Stimulated activated CD4-positive, alpha-beta T cell treated with anti-CD3 and anti-CD28 coated beads, Interleukin-4, amount 100 ng/mL, for 4 hours (primary cell): Measurements from ENCODE around the gene CD34.
"Not testable (repeated sequence)": the region's sequence is repeated elsewhere in the genome, so short reads cannot be mapped to it uniquely, and the experiment has no call there.

Source experiments
- DNase-seq, 2 experiments: peaks; one replicate each; pipeline ENCODE4 v3.0.0-alpha.2; 2020

CD34 gene

GRCh38 chr1:207925969-207926368 is 15.0 kb upstream of the CD34 start:
- DNase-seq: not testable (repeated sequence)

- DNase-seq: no peak
Observed at GRCh38 chr1:207925210-207925609, 14.3 kb upstream of the CD34 start.

DNA sequence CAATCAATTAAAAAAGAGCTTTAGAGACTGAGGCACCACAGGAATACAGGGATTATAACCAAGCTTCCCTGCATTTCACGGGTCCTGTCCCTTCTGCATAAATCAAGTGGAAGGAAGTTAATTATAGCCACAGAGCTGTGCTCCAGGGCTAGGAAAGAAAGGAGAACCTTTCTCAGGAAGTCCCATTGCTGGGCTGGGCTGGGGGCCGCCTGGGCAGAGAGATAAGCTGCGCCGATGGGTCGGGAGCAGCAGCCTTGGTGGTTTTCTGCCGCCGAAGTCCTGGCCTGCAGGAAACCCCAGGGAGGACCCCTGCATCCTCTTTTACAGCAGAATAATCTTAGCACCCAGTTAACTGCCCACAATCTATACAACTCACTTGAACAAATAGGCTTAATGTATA is 12.6 kb upstream of the CD34 start:
- no peak for DNase-seq

DNA sequence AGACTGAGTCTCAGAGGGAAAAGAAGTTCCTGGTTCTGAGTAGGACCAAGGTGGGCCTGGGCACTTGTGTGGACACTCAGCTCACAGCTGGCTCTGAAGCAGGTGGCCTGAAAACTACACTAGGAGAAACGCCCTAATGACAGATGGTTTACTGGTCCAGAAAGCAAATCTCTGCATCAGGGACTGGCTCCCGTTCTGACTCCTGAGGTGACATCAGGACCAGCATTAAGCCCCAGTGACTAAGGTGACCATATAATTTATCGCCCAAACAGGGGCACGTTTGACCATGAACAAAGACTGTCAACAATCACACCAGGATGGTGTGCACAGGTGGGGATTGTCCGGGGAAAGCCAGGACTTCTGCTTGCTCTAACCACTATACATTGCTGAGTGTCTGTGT is 12.2 kb upstream of the CD34 start:
- DNase-seq: no peak

- DNase-seq: no peak
Observed at GRCh38 chr1:207922554-207922953, 11.6 kb upstream of the CD34 start.

GRCh38 chr1:207921321-207921720 is 10.4 kb upstream of the CD34 start:
- DNase-seq: no peak

DNA sequence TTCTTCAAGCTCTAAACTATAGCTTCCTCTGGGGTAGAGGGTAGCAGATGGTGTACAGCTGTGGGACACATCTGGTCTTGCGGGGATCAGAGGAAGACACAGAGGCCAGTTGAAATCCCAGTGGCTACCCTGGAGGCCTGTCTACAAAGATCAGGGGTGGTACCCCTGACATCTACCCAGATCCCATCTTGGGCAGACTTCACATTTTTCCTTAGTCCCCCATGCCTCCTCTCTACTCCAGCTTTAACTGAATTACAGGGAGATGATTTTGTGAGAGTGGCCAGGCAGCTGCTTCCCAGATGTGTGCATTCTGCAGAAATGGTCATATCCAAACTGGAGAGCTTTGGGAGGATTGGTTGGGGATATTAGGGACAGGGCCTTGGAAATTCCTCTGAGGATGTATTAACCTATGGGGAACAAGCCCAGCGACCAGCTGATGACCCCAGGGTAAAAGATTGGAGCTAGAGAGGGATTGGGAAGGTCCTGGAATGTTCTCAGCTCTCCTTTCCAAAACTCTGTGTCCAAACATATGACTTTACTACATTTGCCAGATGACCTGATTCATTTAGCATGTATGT is 9.6 kb upstream of the CD34 start:
- DNase-seq: no peak

DNA sequence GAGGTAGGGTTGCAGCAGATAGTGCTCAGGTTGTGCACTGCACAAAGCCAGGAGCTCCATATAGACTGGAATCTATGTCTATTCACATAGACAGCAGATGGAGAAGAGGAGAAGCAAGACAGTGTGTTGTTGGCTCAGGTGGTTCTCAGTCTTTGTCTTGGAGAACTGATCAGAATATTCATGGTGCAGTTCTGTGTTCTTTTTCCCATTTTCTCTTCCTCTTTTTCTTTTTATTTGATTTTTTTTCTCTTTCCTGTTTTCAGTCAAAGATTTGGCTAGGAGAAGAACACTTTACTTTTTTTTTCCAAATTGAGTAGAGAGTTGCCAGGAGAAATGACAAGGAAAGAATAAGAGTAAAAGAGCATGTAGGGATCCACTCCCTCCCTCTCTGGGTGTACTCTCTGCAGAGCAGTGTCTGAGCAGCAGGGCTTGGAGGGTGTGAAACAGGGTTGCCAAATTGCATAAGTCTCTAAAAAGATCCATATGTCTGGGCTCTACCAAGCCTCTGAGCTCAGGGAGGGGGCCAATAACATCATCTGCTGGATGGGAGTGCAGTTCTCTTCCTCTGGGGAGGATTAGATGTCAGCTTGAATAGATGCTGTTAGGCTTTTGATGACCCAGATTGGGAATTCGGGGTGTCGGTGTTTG is 8.7 kb upstream of the CD34 start:
- no peak for DNase-seq

GRCh38 chr1:207918581-207918980 is 7.7 kb upstream of the CD34 start:
- no peak for DNase-seq

DNA sequence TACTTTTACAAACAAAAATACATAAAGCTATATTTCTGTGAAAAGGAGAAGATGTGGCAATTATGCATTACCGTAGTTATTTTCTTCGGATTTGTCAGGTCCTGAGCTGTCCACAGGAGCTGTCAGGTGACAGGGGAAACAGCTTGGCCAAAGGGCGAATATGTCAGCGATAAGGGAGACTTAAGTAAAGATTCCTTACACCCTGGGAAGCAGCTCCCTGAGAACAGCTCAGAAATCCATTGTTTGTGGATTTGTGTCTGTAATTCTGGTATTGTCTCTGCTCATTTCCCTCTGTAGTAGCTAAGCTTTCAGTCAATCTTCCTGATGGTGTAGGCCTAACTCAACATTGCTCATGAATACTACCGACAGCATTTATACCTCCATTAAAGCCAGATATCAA is 7.1 kb upstream of the CD34 start:
- no peak for DNase-seq

DNA sequence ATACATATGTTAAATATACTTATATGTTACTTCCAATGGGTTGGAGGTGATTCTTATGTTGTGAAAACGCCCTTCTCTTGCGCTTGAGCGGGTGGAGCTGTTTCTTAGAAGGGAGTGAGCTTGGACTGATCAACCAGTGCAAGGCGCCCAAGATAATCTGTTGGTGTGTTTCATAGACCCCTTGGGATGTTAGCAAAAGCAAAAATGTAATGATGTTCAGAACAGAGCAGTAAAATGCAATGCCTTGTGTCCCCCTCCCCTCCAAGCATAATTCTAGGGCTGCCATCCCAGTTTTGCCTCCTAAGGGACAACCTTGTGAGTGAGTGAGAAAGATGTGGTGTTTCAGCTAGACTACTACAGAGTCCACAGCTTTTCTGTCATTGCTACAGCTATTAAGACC is 6.2 kb upstream of the CD34 start:
- no peak for DNase-seq

- no peak for DNase-seq
Observed at GRCh38 chr1:207913951-207914350, 3.0 kb upstream of the CD34 start.

GRCh38 chr1:207911856-207912760 is 1.2 kb upstream of the CD34 start:
- DNase-seq: no peak

DNA sequence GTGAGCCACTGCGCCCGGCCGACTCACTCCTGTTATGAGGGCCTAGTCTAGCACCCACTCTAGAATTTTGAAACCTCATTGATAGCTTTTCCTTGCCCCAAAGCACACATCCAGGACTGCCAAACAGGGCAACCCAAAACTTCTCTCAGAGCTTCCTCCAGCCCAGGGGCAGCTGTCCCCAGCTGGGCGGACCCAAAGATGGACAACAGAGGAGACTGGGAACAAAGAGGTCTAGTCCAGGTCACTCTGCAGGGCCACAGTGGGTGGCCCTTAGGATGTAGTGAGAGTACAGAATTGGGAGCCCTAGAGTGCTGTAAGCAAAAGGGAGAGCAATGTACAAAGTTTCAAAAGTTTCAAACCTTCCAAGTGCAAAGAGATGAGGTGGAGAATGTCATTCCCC is 1.2 kb downstream of the CD34 start:
- DNase-seq: no peak

GRCh38 chr1:207908107-207908734 is 2.7 kb downstream of the CD34 start:
- DNase-seq: no peak

DNA sequence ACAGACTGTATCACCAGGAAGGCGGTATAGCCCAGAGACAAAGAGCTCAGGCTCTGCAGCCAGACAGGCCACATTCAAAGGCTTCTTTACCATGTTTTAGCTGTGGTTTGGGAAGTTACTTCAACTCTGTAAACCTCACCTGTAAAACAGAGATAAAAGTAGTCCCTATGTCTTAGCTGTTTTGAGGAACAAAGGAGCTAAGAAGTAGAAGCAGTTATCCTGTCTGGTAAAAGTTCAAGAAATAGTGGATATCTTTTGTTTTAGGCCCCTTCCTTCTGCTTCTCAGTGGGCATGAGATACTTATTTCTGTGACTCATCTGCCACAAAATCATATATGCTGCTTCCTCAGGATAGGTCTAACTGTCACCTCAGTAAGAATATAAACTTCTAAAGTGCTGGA is 6.5 kb downstream of the CD34 start:
- no peak for DNase-seq

- DNase-seq: no peak
Observed at GRCh38 chr1:207903767-207904166, 7.2 kb downstream of the CD34 start.

- DNase-seq: no peak
Observed at GRCh38 chr1:207903053-207903452, 7.9 kb downstream of the CD34 start.

DNA sequence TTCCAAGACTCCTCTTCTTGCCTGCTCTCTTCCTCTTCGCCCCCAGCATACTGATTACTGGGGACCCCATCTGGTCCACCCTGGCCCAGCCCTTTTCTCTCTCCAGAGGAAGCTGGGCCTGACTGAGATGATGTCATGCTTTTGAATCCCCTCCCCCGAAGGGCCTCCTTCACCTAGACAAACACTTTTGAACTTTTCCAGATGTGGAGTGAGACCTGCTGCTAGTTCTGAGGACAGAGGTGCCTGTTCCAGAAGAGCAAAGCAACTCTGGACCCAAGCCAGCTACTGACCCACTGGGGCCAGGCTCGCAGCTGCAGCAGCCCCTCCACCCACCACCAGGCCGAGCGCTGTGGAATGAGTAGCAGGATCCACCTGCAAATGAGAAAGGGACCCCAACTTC is 8.4 kb downstream of the CD34 start:
- DNase-seq: no peak

GRCh38 chr1:207901041-207901653 is 9.8 kb downstream of the CD34 start:
- DNase-seq: no peak

GRCh38 chr1:207898836-207899235 is 12.1 kb downstream of the CD34 start:
- no peak for DNase-seq

DNA sequence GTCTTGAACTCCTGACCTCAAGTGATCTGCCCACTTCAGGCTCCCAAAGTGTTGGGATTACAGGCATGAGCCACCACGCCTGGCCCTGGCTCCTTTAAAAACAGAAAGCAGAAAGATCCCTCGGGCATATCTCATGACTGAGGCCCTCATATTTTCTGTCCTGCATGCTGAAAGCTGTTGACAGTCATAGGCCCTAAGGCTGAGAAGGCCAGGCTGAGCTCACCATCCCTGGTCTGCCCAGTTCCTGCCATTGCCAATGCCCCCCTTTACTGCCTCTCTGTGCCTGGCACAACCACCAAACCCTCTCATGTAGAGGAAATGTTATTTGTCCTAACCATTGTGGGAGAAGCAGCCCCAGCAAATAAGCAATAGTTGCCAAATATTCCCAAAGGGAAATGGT is 12.7 kb downstream of the CD34 start:
- DNase-seq: no peak

- DNase-seq: no peak
Observed at GRCh38 chr1:207897188-207897587, 13.7 kb downstream of the CD34 start.
